HepG2 (cell line): Measurements from ENCODE around the gene ESYT2.

Experiments used
- ATF2 ChIP-seq: sonication (generic); formaldehyde crosslinking; IDR thresholded peaks from 2 replicates; pipeline ENCODE4 v1.4.0; 2020; ENCODE audit warnings: missing genetic modification reagents
- CCDC6 ChIP-seq: sonication (generic); formaldehyde crosslinking; IDR thresholded peaks from 2 replicates; pipeline ENCODE4 v1.8.1; 2022; ENCODE audit warnings: mild to moderate bottlenecking, missing genetic modification reagents, moderate library complexity
- ELF4 ChIP-seq: sonication (generic); formaldehyde crosslinking; IDR thresholded peaks from 2 replicates; pipeline ENCODE4 v1.5.0; 2020; ENCODE audit warnings: missing genetic modification reagents, mild to moderate bottlenecking, moderate library complexity, borderline replicate concordance
- HBP1 ChIP-seq: IDR thresholded peaks from 2 replicates; pipeline ENCODE4 v1.6.1; 2016; ENCODE audit warnings: low read depth, control low read depth
- NFYC ChIP-seq: IDR thresholded peaks from 2 replicates; pipeline ENCODE4 v1.6.1; 2016; ENCODE audit warnings: missing genetic modification reagents, missing compliant biosample characterization
- NR2C2 ChIP-seq: sonication (generic); formaldehyde crosslinking; IDR thresholded peaks from 2 replicates; pipeline ENCODE4 v1.4.0; 2020; ENCODE audit warnings: missing genetic modification reagents, mild to moderate bottlenecking, moderate library complexity, borderline replicate concordance
- POLR2AphosphoS5 ChIP-seq: IDR thresholded peaks from 2 replicates; pipeline ENCODE4 v1.6.1; 2012; ENCODE audit warnings: low read depth, low read length
- WIZ ChIP-seq: sonication (generic); formaldehyde crosslinking; IDR thresholded peaks from 2 replicates; pipeline ENCODE4 v1.5.1; 2020; ENCODE audit warnings: mild to moderate bottlenecking, missing genetic modification reagents
- TF ChIP-seq, protein P1 (sequence below): sonication (generic); formaldehyde crosslinking; IDR thresholded peaks from 2 replicates; pipeline ENCODE4 v1.5.0; 2020; ENCODE audit warnings: mild to moderate bottlenecking, missing genetic modification reagents, moderate library complexity
- TF ChIP-seq, protein P2 (sequence below): IDR thresholded peaks from 2 replicates; pipeline ENCODE4 v1.6.1; 2018; ENCODE audit warnings: missing genetic modification reagents
- TF ChIP-seq, protein P3 (sequence below), 2 experiments: sonication (generic) in 1 of 2; formaldehyde crosslinking in 1 of 2; IDR thresholded peaks; 2 replicates each; pipeline versions ENCODE4 v1.5.1 to v1.6.1; 2011 to 2020; ENCODE audit warnings: borderline replicate concordance in 1 of 2, low read depth in 1 of 2, low read length in 1 of 2, mild to moderate bottlenecking in 1 of 2, missing genetic modification reagents in 1 of 2, moderate library complexity in 1 of 2
- TF ChIP-seq, protein P4 (sequence below): sonication (generic); formaldehyde crosslinking; IDR thresholded peaks from 2 replicates; pipeline ENCODE4 v1.4.0; 2020; ENCODE audit warnings: missing genetic modification reagents, mild to moderate bottlenecking, borderline replicate concordance

DNA sequence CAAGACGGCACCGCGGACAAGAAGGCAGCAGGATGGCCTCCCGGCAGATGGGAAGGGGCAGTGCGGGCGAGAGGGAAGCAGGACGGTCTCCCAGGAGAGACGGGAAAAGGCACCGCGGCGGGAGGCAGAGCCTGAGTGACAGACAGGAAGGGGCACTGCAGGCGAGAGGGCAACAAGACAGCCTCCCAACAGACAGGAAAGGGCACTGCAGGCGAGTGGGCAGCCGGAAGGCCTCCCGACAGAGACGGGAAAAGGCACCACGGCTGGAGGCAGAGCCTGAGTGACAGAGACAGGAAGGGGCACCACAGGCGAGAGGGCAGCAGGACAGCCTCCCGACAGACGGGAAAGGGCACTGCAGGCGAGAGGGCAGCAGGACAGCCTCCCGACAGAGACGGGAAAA is 32.6 kb downstream of the ESYT2 start:
- TF ChIP-seq NR2C2 (CRISPR knock-in tag) (no peak), ELF4 (no peak), NFYC (no peak), POLR2AphosphoS5 (no peak), ATF2 (CRISPR knock-in tag) (no peak), CCDC6 (CRISPR knock-in tag) (no peak), WIZ (CRISPR knock-in tag) (no peak), HBP1 (CRISPR knock-in tag) (no peak)
- TF ChIP-seq, protein P1, sequence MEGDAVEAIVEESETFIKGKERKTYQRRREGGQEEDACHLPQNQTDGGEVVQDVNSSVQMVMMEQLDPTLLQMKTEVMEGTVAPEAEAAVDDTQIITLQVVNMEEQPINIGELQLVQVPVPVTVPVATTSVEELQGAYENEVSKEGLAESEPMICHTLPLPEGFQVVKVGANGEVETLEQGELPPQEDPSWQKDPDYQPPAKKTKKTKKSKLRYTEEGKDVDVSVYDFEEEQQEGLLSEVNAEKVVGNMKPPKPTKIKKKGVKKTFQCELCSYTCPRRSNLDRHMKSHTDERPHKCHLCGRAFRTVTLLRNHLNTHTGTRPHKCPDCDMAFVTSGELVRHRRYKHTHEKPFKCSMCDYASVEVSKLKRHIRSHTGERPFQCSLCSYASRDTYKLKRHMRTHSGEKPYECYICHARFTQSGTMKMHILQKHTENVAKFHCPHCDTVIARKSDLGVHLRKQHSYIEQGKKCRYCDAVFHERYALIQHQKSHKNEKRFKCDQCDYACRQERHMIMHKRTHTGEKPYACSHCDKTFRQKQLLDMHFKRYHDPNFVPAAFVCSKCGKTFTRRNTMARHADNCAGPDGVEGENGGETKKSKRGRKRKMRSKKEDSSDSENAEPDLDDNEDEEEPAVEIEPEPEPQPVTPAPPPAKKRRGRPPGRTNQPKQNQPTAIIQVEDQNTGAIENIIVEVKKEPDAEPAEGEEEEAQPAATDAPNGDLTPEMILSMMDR (CRISPR knock-in tag): no peak
- TF ChIP-seq, protein P2, sequence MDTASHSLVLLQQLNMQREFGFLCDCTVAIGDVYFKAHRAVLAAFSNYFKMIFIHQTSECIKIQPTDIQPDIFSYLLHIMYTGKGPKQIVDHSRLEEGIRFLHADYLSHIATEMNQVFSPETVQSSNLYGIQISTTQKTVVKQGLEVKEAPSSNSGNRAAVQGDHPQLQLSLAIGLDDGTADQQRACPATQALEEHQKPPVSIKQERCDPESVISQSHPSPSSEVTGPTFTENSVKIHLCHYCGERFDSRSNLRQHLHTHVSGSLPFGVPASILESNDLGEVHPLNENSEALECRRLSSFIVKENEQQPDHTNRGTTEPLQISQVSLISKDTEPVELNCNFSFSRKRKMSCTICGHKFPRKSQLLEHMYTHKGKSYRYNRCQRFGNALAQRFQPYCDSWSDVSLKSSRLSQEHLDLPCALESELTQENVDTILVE (CRISPR knock-in tag): no peak
- TF ChIP-seq, protein P3, sequence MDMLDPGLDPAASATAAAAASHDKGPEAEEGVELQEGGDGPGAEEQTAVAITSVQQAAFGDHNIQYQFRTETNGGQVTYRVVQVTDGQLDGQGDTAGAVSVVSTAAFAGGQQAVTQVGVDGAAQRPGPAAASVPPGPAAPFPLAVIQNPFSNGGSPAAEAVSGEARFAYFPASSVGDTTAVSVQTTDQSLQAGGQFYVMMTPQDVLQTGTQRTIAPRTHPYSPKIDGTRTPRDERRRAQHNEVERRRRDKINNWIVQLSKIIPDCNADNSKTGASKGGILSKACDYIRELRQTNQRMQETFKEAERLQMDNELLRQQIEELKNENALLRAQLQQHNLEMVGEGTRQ (IDR thresholded peaks at IDR 0.05; ENCODE audit: low read depth, low read length): no peak
- TF ChIP-seq, protein P3 (CRISPR knock-in tag; IDR thresholded peaks at IDR 0.05; ENCODE audit: borderline replicate concordance): no peak
- TF ChIP-seq, protein P4, sequence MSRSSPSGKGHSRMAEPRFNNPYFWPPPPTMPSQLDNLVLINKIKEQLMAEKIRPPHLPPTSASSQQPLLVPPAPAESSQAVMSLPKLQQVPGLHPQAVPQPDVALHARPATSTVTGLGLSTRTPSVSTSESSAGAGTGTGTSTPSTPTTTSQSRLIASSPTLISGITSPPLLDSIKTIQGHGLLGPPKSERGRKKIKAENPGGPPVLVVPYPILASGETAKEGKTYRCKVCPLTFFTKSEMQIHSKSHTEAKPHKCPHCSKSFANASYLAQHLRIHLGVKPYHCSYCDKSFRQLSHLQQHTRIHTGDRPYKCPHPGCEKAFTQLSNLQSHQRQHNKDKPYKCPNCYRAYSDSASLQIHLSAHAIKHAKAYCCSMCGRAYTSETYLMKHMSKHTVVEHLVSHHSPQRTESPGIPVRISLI (CRISPR knock-in tag): no peak
